Measurements from ENCODE around the gene SGK2. TPM values are rescaled to one million over a fixed set of nuclear protein-coding genes. Genes with fewer than 3 reads are reported as not detected.
A peak's percentile ranks its signal among the peaks of the same experiment; 100 is the strongest.

Gene SGK2
- 10 to 100 TPM in 1 of 2 donors, 1 to 10 TPM in 1; 7.9 to 10.9 TPM for total RNA-seq
- long read RNA-seq, partial matches to known transcripts: 1 of 4 reads
- long read RNA-seq, other reads (novel, unspliced or antisense): 1 of 4 reads

DNA sequence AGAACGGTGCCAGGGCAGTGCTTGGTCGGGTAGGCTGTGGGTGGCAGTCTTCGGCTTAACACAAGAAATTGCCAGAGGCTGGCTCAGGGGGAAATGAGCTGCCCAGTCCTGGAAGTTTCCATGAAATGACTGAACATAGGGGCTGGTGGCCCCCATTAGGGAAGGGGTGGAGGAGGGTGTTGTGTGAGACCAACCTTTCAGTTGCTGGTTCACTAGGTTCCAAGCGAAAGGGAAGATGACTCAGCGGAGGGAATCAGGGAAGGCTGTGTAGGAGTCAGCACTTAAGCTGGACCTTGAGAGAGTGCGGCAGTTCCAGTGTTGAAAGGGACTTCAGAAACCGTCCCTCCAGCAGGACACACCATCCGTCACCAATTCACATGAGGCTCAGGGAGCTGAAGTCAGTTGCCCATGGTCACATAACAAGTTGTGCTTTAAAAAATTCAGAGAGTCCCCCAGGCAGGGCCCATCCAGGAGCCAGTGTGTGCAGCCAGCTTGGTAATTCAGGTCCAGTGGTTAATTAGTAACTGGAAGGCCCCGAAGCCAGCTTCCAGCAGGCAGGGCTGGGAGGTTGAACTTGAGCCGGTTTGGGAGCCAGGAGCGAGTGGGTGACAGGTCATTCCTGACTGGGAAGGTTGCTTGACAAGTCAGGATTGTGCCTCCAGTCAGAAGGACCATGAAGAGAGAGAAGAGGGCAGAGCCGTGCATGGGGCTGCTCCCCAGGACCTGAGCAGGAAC lies at the start of gene SGK2:
SGK2 (plus strand) TSS at position 616 of the 735 bp plus-strand sequence. CDS start 7,469 bp downstream, outside the sequence.
- ATAC-seq (peak in 1 of 2 donors; percentile 66), DNase-seq (no peak)

DNA sequence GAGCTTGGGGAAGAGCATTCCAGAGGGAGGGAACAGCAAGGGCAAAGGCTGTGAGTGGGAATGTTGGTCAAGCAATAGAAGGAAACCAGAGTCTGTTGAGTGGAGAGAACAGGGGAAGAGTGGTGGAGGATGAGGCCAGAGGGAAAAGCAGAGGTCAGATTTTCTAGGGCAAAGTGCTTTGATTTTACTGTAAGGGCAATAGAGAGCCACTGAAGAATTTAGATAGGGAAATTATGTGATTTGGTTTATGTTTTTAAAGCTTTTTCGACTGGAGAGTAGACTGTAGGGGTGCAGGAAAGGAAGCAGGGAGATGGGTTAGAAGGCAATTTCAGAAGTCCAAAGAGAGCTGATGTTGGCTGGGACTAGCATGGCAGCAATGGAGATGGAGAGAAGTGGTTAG lies 46.9 kb upstream of the SGK2 start:
- ATAC-seq: no peak
- intact Hi-C loops (cut with DNase I): no loop called here
- DNase-seq: no peak

More for the DNA sequence above, at the start of gene SGK2:
- intact Hi-C loops (cut with DNase I): no loop called here

DNA sequence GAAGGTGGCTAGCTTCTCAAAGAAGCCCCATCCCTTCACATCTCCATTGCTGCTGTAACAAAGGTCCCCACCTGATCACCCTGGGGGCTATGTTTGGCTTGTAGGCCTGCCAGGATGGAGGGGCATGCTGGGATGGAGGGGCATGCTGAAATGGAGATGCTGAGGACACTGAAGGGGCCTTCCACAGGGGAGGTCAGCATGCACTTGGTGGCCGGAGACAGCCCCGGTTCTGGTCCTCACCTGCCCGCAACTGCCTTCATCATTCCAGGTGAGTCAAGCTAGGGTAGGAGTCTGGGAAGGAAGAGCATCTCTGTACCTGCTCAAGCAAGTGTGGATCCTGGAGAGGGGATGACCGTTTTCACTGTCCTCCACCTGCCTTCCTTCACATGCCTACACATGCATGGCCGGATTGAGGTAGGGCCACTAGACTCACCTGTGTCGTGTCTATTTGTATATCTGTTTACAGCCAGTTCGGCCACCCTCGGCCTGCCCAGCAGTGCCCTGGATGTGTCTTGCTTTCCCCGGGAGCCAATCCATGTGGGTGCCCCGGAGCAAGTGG lies 45.4 kb upstream of the SGK2 start:
- ATAC-seq (no peak), DNase-seq (no peak)
- intact Hi-C loops (cut with DNase I): no loop called here

DNA sequence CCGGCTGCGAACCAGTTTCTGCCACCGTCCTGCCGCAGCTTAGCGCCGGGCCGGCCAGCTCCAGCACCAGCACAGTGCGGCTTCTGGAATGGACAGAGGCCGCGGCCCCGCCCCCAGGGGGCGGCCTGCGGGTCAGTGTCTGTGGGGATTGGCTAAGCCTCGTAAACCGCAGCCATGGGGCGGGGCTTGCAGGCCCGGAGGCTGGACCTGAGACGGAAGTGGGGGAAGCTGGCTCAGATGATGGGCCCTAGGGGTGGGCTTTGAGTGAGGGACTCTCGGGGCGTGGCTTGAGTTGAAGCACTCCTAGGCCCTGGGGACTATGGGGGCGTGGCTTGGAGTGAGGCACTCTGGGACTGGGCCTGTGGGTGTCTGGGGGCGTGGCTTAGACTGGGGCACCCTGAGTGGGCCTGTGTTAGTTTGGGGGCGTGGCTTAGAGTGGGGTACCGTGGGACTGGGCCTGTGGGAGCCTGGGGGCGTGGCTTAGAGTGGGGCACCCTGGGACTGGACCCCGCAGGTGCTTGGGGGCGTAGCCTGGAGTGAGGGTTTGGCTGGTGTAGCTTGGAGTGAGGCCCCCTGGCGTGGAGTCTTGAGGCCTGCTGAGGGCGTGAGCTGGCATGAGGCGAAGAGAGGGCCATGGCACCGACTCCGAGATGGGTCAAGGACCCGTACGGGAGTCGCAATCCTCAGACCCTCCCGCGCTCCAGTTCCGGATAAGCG lies 44.7 kb upstream of the SGK2 start:
- DNase-seq (peak; percentile 99), ATAC-seq (peak; percentile 95 to 96)
- intact Hi-C loops (cut with DNase I): no loop called here

DNA sequence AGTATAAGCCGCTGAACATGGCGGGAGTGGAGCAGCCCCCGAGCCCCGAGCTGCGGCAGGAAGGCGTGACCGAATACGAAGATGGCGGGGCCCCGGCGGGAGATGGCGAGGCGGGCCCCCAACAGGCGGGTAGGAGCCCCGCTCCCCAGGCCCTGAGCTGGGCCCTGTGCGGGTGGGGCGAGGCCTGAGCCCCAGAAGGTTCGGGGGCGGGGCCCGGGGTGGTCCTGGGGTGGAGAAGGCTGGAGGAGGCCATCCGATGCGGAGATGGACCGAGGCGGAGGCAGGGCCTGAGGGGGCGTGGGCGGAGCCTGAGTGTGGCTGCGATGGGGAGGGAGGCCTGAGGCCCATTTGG lies 44.2 kb upstream of the SGK2 start:
- intact Hi-C loops (cut with DNase I): no loop called here
- no peak for DNase-seq
- ATAC-seq: peak; percentile 6 to 40

DNA sequence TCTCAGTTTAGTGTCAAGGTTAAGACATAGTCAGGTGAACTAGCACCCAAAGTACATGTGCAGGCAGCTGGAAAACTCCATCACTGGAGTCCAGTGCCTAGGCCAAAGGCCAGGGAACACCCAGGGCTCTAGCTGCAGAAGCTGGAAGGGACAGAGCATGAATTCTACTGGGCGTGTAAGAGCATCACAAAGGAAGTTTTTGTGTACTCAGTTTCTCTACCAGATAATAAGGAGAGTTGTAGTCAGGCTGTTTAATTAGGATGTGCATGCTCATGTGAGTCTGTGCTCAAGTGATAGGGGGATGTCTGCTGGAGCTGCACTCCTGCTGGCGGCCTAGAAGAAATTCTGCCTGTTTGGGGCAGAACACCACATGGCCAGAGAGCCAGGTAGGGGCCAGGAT lies 43.2 kb upstream of the SGK2 start:
- DNase-seq: no peak
- ATAC-seq: no peak
- intact Hi-C loops (cut with DNase I): no loop called here

DNA sequence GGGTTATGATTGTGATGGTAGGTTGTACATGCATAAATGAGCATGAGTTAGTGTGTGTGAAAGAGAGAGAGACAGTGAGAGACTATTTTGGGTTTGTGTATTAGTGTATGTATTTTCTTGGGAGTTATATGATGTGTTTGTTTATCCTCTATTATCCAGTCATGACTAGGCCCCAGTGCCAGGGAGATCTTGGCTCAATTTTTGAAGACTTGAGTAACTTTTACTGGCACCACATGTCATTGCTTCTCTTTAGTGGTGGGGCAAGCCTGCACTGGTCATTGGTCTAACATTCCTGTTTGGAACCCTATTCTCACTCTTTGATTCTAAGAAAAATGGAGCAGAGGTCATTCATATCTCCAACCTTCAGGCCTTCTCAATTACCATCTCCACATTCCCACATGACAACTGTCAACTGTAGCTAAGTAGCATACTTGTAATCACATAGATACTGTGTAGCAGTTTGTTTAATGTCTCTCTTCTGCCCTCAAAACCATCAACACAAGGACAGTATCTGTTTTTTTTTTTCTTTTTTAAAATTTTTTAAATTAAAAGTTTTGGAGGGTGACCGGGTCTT lies 42.5 kb upstream of the SGK2 start:
- no peak for DNase-seq
- intact Hi-C loops (cut with DNase I): no loop called here
- no peak for ATAC-seq

DNA sequence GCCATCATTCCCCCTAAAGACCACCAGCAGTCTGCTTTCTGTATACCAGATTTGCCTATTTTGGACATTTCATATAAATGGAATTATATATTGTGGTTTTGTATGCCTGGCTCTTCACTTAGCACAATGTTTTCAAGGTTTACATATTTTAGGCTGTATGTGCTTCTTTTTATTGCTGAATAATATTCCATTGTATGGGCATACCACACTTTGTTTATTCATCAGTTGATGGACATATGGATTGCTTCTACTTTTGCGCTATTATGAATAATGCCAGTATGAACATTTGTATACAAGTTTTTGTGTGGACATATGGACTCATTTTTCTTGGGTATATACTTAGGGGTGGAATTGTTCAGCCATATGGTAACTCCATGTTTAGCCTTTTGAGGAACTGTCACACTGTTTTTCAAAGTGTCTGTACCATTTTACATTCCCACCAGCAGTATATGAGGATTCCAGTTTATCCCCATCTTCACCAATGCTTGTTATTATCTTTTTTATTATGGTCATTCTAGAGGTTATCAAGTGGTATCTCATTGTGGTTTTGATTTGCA lies 38.7 kb upstream of the SGK2 start:
- ATAC-seq: no peak
- DNase-seq: no peak
- intact Hi-C loops (cut with DNase I): no loop called here

DNA sequence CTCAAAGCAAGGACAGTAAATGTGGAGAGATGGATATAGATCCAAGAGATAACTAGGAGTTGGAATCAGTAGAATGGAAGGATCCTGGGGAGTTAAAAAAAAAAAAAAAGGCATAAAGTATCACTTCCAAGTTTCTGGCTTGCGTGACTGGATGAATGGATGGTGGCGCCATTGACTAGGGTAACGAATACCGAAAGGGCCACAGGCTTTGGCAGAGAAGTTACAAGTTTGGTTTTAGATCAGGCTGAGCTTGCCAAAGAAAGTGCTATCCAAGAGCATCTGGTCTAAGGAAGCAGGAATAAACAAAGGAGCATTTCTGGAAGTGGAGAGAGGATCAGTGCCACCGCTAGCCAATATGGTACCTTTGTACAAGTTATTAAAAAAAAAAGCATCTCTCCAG lies 33.8 kb upstream of the SGK2 start:
- intact Hi-C loops (cut with DNase I): no loop called here
- no peak for DNase-seq
- no peak for ATAC-seq

DNA sequence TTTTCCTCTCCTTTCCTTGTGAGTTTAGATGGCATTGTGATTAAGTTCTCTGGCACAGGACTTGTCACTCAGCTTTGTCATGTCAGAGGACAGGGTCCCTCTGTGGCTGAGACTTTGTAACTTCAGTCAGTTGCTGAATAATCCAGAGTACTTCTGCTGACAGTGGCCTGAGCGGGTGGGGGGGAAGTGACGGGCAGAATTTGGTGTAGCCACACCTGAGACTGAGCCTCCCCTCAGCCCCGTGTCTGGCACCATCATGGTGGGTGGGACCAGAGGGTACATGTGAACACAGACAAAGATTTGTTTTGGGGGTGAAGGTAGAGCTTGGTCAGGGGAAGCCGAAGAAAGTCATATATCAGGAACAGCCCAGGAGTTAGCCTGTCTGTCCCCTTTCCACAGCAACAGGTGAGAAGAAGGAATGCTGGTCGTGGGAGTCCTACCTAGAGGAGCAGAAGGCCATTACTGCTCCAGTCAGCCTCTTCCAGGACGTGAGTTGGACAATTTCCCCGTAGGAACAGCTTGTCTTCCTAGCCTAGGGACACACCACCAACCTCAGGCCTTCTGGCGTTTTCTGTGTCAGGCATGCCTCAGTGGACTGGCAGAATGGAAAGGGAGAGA lies 30.5 kb upstream of the SGK2 start:
- intact Hi-C loops (cut with DNase I): no loop called here
- DNase-seq (no peak), ATAC-seq (no peak)

DNA sequence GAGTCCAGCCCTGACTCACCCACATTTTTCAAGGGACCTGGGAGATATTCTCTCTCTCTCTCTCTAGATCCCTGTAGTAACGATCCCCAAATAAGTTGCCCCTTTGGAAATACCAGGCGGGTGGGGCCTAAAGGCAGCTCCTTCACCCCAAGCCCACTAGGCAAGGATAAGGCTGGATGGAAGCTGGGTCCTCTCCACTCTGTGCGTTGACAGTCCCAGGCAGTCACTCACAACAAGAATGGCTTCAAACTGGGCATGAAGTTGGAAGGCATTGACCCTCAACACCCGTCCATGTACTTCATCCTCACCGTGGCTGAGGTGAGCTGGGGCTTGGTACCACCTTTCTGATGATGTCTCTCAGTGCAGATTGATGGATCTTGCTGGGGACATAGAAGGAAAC lies 29.8 kb upstream of the SGK2 start:
- ATAC-seq (no peak), DNase-seq (no peak)
- intact Hi-C loops (cut with DNase I): no loop called here

DNA sequence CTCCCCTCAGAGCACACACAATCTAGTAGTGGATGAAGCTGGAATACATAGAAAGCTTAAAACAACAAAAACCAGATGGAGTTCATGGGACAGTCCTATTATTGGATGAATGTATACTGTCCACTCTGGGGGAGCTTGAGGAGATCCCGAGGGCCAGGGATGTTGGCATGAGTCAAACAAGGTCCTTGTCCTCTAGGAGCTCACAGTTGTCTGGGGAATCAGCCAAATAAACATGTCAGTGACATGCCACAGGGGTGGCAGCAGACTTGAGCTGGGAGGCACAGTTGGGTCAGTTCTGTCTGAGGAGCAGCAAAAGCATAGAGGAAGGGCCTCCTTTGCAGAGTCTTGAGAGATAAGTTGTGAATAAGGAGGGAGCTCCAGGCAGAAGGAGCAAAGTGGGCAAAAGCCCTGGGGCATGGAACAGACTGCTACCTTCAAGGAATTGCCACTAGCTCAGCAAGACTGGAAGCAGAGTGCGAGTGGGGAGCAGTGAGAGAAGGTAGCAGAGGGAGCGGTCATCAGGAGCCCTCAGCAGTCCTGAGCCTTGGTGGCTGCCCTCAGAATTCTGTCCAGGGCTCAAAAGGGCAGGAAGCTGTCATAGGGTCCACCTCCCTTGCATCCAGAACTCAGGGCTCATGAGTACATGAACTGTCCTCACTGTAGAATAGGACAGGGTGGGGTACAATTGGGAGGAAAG lies 29.2 kb upstream of the SGK2 start:
- DNase-seq (no peak), ATAC-seq (no peak)
- intact Hi-C loops (cut with DNase I): no loop called here

DNA sequence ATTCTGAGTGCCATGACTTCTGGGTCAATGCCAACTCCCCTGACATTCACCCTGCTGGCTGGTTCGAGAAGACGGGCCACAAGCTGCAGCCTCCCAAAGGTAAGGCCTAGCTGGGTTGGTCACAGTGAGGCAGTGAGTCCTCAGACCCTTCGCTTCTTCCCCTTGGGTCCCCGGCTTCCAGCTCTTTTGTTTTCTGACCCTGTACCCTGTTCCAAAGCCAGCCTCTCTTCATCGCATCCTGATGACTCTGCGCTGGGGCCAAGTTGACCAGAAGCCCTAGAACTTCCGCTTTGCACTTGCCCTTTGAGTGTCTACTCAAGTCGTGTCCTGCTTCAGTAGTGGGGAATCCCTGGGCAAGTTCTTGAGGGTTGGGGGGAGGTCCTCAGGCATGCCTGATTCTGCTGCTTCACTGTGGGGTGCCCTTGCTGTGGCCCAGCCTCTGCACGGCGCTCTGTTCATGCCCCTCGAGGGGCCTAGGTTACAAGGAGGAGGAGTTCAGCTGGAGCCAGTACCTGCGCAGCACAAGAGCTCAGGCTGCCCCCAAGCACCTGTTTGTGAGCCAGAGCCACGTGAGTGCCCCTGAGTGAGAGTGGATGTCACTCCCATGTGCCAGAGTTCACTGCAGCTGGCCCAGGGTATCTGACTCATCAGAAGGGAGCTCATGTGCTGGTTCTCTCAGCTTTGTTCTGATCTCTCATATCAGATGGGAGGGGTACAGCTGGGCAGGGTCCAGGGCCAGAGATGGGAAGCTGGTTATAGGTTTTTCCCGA lies 28.3 kb upstream of the SGK2 start:
- intact Hi-C loops (cut with DNase I): no loop called here
- DNase-seq (no peak), ATAC-seq (no peak)

DNA sequence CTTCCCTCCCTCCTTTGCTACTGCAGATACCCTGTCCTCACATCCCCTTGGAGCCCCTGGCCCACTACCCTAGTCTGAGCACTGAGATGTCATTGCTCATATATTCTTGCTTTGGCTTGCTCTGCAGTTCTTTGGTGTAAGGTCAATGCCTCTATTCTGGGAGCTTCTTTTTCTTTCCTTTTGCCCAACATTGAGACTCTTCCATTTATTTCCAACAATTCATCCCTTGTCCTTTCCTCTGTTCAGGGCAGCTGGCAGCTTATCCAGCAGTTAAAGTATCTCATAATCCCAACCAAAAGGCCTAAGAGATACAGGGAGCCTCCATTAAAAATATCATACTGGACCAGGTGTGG lies 27.8 kb upstream of the SGK2 start:
- ATAC-seq: no peak
- intact Hi-C loops (cut with DNase I): no loop called here
- DNase-seq: no peak

DNA sequence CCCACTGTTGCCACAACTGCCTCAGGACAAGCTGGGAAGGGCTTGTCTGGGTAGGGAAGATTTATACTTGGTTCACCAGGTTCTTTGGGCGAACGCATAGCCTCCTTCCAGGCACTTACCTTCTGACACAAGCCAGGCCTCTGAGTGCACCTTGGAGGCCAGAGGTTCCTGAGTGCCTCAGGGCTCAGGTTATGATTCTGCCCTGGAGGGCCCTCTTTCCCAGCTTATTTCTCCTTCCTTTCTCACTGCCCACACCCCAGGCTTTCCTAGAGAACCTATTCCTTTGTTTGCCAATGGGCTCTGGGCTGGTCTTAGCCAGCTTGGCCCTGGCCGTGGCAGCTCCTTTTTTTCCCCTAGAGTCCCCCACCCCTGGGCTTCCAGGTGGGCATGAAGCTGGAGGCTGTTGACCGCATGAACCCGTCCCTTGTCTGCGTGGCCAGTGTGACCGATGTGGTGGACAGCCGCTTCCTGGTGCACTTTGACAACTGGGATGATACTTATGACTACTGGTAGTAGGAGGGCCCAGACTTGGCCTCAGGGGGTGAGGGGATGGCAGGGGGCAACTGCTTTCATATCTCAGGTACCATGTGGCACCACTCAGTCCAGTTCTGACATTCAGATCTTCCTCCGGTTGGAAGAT lies 26.3 kb upstream of the SGK2 start:
- intact Hi-C loops (cut with DNase I): no loop called here
- DNase-seq: no peak
- no peak for ATAC-seq

DNA sequence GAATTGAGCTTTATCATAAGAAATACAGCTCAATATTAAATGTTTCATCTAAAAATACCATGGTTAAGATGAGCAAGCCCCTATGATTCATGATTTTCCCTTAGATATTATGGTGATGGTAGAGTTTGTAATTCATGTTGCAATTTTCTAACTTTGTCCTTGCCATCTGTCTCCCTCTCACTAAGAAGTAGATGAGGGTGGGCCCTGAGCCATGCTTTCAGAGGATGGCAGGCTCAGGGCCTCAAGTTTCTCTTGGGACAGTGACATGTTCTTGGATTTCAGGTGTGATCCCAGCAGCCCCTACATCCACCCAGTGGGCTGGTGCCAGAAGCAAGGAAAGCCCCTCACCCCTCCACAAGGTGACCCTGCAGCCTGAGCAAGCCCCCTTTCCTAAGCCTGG lies 25.8 kb upstream of the SGK2 start:
- intact Hi-C loops (cut with DNase I): no loop called here

DNA sequence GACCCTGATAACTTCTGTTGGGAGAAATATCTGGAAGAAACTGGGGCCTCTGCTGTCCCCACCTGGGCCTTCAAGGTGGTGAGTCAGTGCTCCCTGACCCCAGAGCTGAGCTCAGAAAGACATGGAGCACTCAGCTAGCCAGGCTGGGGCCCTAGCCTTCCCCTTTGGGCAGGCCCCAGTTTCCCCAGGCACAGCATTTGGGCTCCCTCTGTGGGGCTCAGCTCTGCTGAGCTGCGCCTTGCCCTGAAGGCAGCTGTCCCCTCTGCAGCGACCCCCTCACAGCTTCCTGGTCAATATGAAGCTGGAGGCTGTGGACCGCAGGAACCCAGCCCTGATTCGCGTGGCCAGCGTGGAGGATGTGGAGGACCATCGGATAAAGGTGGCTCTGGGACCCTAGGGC lies 24.8 kb upstream of the SGK2 start:
- intact Hi-C loops (cut with DNase I): no loop called here
- DNase-seq (no peak), ATAC-seq (no peak)

More for the DNA sequence above, 25.8 kb upstream of the SGK2 start:
- no peak for ATAC-seq
- no peak for DNase-seq

All from left cardiac atrium (tissue), 4 donors.